Gastroesophageal sphincter (tissue), 3 donors: Measurements from ENCODE around the gene CSGALNACT2.

Experiments used
- EP300 ChIP-seq: sonication (generic); formaldehyde crosslinking; IDR thresholded peaks from one replicate; pipeline ENCODE4 v1.6.1; 2017; ENCODE audit warnings: antibody characterized with exemption, mild to moderate bottlenecking
- POLR2AphosphoS5 ChIP-seq: sonication (generic); formaldehyde crosslinking; IDR thresholded peaks from one replicate; pipeline ENCODE4 v1.6.1; 2017; ENCODE audit warnings: antibody characterized with exemption
- TF ChIP-seq, protein P1 (sequence below), 4 experiments: fragments of 200-600 bp in 2 of 4; fragments of 450-650 bp in 2 of 4; sonication (generic) in 1 of 4; IDR thresholded peaks; one replicate each; pipeline ENCODE4 v1.5.1; 2017 to 2019; ENCODE audit warnings: antibody characterized with exemption in 4 of 4, mild to moderate bottlenecking in 2 of 4, moderate library complexity in 2 of 4

DNA sequence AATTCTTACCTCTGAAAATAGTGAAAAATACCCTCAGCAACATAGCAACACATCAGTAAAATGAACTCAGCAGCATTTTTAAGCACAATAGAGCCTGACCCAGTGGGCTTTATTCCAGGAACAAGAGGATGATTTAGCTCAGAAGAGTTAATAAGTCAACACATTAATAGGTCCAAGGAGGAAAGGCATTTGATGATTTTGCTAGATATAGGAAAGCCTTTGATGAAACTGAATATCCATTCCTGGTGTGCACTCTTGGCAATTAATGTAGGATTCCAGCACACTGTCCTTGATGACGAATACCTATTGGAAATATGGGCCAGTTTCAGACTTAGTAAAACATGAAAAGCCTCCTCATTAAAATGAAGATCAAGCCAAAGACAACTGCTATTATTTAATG lies 86.1 kb downstream of the CSGALNACT2 start:
- TF ChIP-seq, protein P1, sequence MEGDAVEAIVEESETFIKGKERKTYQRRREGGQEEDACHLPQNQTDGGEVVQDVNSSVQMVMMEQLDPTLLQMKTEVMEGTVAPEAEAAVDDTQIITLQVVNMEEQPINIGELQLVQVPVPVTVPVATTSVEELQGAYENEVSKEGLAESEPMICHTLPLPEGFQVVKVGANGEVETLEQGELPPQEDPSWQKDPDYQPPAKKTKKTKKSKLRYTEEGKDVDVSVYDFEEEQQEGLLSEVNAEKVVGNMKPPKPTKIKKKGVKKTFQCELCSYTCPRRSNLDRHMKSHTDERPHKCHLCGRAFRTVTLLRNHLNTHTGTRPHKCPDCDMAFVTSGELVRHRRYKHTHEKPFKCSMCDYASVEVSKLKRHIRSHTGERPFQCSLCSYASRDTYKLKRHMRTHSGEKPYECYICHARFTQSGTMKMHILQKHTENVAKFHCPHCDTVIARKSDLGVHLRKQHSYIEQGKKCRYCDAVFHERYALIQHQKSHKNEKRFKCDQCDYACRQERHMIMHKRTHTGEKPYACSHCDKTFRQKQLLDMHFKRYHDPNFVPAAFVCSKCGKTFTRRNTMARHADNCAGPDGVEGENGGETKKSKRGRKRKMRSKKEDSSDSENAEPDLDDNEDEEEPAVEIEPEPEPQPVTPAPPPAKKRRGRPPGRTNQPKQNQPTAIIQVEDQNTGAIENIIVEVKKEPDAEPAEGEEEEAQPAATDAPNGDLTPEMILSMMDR (IDR thresholded peaks at IDR 0.05) = no peak
- TF ChIP-seq EP300 = no peak
- no peak for TF ChIP-seq POLR2AphosphoS5
